ENCODE results near the gene SMYD3. TPM values are rescaled to one million over a fixed set of nuclear protein-coding genes. Genes with fewer than 3 reads are reported as not detected.
A peak's percentile ranks its signal among the peaks of the same experiment; 100 is the strongest.

Gene SMYD3
- total and polyA plus RNA-seq, 8 donors, result 20.4 to 35.1 (median 24.3) TPM

DNA sequence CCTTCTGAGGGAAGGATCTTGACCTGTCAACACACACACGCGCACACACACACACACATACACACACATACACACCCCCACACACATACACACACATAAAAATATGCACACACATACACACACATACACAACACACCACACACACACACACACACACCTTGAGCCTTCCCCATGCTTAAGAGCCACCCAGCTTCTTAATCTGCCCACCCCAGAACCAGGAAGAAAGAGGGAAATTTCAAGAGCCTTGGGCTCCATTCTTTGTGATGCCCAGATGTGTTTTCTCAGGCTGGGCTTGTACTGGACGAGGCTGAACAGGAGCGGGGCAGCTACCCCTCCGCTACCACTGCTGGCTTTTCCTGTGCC is 708.7 kb downstream of the SMYD3 start:
- Histone ChIP-seq H3K4me1 (no peaks in the 10 kb centered on the region), H3K27me3 (no peaks in the 10 kb centered on the region), H3K4me3 (no peak overlapping the region), H3K27ac (no peak overlapping the region), H3K9me3 (no peaks in the 10 kb centered on the region), H3K36me3 (no peaks in the 10 kb centered on the region)
- TF ChIP-seq CTCF (IDR thresholded peaks at IDR 0.05), result no peak
- no peak for DNase-seq
- ATAC-seq, result no peak
- intact Hi-C loops (cut with DNase I), result no loop called here

DNA sequence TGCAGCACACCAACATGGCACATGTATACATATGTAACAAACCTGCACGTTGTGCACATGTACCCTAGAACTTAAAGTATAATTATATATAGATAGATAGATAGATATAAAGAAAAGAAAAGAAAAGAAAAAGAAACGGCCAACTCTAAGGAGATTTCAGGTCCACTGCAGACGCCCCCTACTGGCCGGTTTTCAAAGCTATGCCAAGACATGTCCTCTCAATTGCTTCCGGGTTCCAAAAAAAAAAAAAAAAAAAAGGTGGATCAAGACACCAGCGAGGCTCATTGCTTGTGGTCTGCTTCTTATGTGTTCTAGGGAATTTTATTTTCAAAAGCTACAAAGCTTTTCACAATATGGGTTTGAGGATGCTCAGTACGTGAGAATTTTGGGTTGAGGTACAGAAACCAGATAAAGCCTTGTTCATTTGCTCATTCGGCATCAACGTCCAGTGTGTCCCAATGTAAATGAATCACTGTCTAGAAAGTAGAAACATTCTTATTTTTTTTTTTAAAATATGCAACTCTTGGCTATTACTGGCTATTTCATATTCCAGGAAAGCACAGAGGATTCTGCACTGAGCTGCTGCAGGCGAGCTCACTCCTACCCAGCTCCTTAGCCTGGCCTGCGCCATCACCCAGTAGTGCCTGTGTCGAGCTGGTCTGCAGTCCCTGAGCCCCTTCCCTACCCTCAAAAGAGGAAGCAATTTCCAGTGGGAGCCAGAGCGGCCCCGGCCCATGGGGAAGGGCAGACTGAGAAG is 709.3 kb downstream of the SMYD3 start:
- peak in 1 of 2 donors; percentile 19 for TF ChIP-seq CTCF (IDR thresholded peaks at IDR 0.05)
- ATAC-seq, result no peak
- DNase-seq, result no peak

DNA sequence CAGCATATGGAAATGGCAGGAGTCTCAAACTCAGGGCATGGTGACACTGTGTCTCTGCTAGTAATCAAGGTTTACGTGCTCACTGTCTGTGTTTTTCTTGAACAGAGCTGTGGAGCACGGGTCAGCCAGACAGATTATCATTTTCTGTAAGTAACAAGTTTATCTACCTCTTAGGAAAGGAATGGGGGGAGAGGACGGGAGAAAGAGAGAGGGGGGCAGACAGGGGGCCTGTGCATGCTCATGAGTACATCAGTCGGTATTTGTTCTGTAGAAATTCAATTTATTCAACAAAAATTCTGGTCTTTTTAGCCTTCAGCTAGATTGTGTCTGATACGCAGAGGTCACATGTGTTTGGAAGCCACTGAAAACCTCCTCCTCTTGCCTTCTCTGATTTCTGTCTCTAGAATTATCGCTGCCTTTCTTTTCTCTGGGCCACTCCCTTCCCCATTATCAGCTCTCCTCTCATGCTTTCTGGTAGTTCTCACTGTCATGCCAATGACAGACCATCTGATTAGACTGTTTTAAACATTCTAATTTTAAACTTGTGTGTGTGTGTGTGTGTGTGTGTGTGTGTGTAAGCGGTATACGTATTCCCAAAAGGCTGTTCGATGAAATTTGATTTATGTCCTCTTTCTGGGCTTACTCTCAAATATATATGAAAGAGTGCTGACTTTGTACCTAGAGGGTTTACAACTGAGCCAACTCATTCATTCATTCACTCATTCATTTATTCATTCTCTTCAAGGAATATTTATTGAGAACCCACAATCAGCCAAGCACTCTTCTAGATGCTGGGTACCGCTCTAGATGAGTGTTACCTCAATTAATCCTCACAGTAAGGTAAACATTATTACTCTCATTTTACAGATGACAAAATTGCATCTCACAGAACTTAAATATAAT is 715.4 kb downstream of the SMYD3 start:
- Histone ChIP-seq H3K27ac (no peak overlapping the region), H3K9me3 (no peaks in the 10 kb centered on the region), H3K4me3 (no peak overlapping the region), H3K27me3 (no peaks in the 10 kb centered on the region), H3K4me1 (no peaks in the 10 kb centered on the region), H3K36me3 (no peaks in the 10 kb centered on the region)
- no peak for DNase-seq
- ATAC-seq, result no peak
- no peak for TF ChIP-seq CTCF (IDR thresholded peaks at IDR 0.05)
- intact Hi-C loops (cut with DNase I), result no loop called here

More for the DNA sequence above, 709.3 kb downstream of the SMYD3 start:
- Histone ChIP-seq H3K27ac (no peak overlapping the region), H3K27me3 (no peaks in the 10 kb centered on the region), H3K4me3 (no peak overlapping the region), H3K9me3 (no peaks in the 10 kb centered on the region), H3K4me1 (no peaks in the 10 kb centered on the region), H3K36me3 (no peaks in the 10 kb centered on the region)
- intact Hi-C loops (cut with DNase I), result no loop called here

DNA sequence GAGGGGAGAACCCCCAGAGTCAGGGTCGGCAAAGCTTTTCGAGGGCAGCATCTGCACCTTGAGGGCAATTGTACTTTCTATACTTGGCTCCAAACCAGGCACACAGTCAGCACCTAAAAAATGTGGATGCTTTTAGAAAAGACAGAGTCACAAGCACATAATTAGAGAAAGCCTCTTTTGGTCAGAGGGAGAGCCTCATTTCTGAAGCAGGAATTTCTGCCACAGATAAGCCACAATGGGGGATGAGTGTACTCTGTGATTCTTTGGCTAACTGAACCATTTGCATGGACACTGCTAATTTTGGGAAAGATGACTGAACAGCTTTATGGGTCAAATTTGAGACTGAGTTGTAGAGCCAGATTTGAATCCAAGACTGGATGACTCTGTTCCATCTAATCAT is 716.6 kb downstream of the SMYD3 start:
- H3K27ac ChIP-seq, result no peak overlapping the region
- no peak overlapping the region for H3K4me3 ChIP-seq
- no peak for TF ChIP-seq CTCF (IDR thresholded peaks at IDR 0.05)
- H3K9me3 ChIP-seq, result no peaks in the 10 kb centered on the region
- no peaks in the 10 kb centered on the region for H3K36me3 ChIP-seq
- DNase-seq, result no peak
- intact Hi-C loops (cut with DNase I), result no loop called here
- no peaks in the 10 kb centered on the region for H3K27me3 ChIP-seq
- peak; percentile 44 for ATAC-seq
- H3K4me1 ChIP-seq, result no peaks in the 10 kb centered on the region

GRCh38 chr1:245788886-245789285 is 718.2 kb downstream of the SMYD3 start:
- intact Hi-C loops (cut with DNase I), result no loop called here
- no peaks in the 10 kb centered on the region for H3K4me1 ChIP-seq
- DNase-seq (no peak), ATAC-seq (no peak)
- TF ChIP-seq CTCF (IDR thresholded peaks at IDR 0.05), result no peak
- H3K27me3 ChIP-seq, result no peaks in the 10 kb centered on the region
- no peaks in the 10 kb centered on the region for H3K36me3 ChIP-seq
- no peak overlapping the region for H3K27ac ChIP-seq
- no peaks in the 10 kb centered on the region for H3K9me3 ChIP-seq
- no peak overlapping the region for H3K4me3 ChIP-seq
